ENCODE results near the gene NEK2.
A peak's percentile ranks its signal among the peaks of the same experiment; 100 is the strongest.

The NEK2 gene

DNA sequence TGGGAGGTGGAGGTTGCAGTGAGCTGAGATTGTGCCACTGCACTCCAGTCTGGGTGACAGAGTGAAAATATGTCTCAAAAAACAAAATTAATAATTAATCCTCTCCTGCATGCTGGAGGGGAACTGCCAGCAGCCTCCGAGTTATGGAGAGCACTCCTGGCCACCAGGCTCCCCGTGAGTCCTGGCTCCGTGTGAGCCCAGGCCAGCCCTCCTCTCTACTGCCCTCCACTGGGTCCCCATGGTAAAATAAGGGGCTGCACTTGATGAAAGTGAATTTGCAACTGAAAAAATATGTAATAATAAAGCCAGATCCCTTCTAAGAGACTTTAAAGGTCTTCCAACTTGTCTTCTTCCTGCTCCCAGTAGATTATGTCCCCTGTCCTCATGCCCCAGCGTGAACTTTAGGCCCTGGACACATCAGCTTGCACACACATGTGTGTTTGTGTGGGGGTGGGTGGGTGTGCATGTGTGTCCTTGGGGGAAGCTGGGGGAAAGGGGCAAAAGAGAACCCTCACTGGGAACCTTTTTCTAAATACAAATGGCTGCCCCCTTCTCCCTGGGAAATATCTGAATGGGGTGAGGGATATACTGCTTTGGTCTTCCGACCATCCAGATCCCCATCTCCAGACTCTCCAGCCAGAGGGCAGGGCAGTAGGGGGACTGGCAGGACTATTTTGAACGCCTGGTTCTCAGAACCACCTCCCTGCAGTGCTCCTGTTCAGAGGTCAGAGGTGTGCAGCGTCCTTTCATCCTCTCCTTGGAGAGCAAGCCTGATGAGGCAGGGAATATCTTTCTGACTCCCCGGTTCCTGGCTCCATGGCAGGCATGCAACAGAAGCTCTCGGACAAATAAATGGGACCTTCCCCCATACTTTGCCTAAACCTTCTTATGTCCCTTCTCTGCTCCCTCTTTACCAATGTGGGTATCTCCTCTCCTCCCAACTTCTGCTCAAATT lies 26.2 kb downstream of the NEK2 start:
- peak; percentile 96 for ATAC-seq
- TF ChIP-seq ZNF8 (CRISPR knock-in tag; IDR thresholded peaks at IDR 0.05) (no peak), OSR1 (CRISPR knock-in tag; IDR thresholded peaks at IDR 0.05) (no peak), PPARA (CRISPR knock-in tag; IDR thresholded peaks at IDR 0.05; ENCODE audit: borderline replicate concordance) (no peak), ZC3H10 (CRISPR knock-in tag; IDR thresholded peaks at IDR 0.05) (no peak), RARB (CRISPR knock-in tag; IDR thresholded peaks at IDR 0.05) (no peak), ARNTL (CRISPR knock-in tag; IDR thresholded peaks at IDR 0.05; ENCODE audit: borderline replicate concordance, low read depth) (no peak), ZNF565 (CRISPR knock-in tag; conservative IDR thresholded peaks at IDR 0.05; ENCODE audit: low read depth) (no peak), TOX (CRISPR knock-in tag; IDR thresholded peaks at IDR 0.05; ENCODE audit: borderline replicate concordance) (no peak)
- TF ChIP-seq, protein P1, sequence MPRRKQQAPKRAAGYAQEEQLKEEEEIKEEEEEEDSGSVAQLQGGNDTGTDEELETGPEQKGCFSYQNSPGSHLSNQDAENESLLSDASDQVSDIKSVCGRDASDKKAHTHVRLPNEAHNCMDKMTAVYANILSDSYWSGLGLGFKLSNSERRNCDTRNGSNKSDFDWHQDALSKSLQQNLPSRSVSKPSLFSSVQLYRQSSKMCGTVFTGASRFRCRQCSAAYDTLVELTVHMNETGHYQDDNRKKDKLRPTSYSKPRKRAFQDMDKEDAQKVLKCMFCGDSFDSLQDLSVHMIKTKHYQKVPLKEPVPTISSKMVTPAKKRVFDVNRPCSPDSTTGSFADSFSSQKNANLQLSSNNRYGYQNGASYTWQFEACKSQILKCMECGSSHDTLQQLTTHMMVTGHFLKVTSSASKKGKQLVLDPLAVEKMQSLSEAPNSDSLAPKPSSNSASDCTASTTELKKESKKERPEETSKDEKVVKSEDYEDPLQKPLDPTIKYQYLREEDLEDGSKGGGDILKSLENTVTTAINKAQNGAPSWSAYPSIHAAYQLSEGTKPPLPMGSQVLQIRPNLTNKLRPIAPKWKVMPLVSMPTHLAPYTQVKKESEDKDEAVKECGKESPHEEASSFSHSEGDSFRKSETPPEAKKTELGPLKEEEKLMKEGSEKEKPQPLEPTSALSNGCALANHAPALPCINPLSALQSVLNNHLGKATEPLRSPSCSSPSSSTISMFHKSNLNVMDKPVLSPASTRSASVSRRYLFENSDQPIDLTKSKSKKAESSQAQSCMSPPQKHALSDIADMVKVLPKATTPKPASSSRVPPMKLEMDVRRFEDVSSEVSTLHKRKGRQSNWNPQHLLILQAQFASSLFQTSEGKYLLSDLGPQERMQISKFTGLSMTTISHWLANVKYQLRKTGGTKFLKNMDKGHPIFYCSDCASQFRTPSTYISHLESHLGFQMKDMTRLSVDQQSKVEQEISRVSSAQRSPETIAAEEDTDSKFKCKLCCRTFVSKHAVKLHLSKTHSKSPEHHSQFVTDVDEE (CRISPR knock-in tag; IDR thresholded peaks at IDR 0.05): no peak
- TF ChIP-seq, protein P2, sequence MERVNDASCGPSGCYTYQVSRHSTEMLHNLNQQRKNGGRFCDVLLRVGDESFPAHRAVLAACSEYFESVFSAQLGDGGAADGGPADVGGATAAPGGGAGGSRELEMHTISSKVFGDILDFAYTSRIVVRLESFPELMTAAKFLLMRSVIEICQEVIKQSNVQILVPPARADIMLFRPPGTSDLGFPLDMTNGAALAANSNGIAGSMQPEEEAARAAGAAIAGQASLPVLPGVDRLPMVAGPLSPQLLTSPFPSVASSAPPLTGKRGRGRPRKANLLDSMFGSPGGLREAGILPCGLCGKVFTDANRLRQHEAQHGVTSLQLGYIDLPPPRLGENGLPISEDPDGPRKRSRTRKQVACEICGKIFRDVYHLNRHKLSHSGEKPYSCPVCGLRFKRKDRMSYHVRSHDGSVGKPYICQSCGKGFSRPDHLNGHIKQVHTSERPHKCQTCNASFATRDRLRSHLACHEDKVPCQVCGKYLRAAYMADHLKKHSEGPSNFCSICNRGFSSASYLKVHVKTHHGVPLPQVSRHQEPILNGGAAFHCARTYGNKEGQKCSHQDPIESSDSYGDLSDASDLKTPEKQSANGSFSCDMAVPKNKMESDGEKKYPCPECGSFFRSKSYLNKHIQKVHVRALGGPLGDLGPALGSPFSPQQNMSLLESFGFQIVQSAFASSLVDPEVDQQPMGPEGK (CRISPR knock-in tag; IDR thresholded peaks at IDR 0.05; ENCODE audit: borderline replicate concordance): no peak

DNA sequence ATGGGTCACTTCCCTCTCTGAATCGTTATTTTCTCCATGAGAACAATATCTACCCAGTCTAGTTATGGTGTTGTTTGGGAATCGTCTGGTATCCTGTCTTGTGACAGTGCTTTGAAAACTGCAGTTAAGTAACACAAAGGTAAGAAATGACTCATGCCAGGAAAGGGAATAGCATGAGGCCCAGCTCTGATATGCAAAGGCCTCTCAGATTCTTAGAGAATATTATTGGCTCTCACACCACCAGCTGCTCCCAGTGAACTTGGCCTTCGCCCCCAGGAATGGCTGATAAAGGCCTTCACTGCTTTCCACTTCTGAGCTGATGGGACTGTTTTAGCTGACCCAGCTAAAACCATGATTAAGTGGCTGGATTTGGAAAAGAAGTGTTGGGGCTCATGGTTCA lies 27.1 kb downstream of the NEK2 start:
- ATAC-seq: no peak; the same call in 2 of the 3 replicates
- no peak for TF ChIP-seq ISL1 (CRISPR knock-in tag; IDR thresholded peaks at IDR 0.05)
- no peak for TF ChIP-seq TCF4 (CRISPR knock-in tag; IDR thresholded peaks at IDR 0.05; ENCODE audit: borderline replicate concordance)
- no peak for TF ChIP-seq SNAI2 (CRISPR knock-in tag; IDR thresholded peaks at IDR 0.05)
- TF ChIP-seq, protein P3, sequence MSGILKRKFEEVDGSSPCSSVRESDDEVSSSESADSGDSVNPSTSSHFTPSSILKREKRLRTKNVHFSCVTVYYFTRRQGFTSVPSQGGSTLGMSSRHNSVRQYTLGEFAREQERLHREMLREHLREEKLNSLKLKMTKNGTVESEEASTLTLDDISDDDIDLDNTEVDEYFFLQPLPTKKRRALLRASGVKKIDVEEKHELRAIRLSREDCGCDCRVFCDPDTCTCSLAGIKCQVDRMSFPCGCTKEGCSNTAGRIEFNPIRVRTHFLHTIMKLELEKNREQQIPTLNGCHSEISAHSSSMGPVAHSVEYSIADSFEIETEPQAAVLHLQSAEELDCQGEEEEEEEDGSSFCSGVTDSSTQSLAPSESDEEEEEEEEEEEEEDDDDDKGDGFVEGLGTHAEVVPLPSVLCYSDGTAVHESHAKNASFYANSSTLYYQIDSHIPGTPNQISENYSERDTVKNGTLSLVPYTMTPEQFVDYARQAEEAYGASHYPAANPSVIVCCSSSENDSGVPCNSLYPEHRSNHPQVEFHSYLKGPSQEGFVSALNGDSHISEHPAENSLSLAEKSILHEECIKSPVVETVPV (CRISPR knock-in tag; IDR thresholded peaks at IDR 0.05): no peak
- TF ChIP-seq, protein P2 (CRISPR knock-in tag; IDR thresholded peaks at IDR 0.05; ENCODE audit: borderline replicate concordance): no peak
- TF ChIP-seq, protein P4, sequence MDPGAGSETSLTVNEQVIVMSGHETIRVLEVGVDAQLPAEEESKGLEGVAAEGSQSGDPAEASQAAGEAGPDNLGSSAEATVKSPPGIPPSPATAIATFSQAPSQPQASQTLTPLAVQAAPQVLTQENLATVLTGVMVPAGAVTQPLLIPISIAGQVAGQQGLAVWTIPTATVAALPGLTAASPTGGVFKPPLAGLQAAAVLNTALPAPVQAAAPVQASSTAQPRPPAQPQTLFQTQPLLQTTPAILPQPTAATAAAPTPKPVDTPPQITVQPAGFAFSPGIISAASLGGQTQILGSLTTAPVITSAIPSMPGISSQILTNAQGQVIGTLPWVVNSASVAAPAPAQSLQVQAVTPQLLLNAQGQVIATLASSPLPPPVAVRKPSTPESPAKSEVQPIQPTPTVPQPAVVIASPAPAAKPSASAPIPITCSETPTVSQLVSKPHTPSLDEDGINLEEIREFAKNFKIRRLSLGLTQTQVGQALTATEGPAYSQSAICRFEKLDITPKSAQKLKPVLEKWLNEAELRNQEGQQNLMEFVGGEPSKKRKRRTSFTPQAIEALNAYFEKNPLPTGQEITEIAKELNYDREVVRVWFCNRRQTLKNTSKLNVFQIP (CRISPR knock-in tag; IDR thresholded peaks at IDR 0.05; ENCODE audit: borderline replicate concordance, low read depth): no peak
- TF ChIP-seq, protein P5, sequence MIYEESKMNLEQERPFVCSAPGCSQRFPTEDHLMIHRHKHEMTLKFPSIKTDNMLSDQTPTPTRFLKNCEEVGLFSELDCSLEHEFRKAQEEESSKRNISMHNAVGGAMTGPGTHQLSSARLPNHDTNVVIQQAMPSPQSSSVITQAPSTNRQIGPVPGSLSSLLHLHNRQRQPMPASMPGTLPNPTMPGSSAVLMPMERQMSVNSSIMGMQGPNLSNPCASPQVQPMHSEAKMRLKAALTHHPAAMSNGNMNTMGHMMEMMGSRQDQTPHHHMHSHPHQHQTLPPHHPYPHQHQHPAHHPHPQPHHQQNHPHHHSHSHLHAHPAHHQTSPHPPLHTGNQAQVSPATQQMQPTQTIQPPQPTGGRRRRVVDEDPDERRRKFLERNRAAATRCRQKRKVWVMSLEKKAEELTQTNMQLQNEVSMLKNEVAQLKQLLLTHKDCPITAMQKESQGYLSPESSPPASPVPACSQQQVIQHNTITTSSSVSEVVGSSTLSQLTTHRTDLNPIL (CRISPR knock-in tag; IDR thresholded peaks at IDR 0.05; ENCODE audit: low read depth): no peak
- TF ChIP-seq CSDC2 (CRISPR knock-in tag; IDR thresholded peaks at IDR 0.05): no peak
- TF ChIP-seq TOX (CRISPR knock-in tag; IDR thresholded peaks at IDR 0.05; ENCODE audit: borderline replicate concordance): no peak
- no peak for TF ChIP-seq ESRRG (CRISPR knock-in tag; IDR thresholded peaks at IDR 0.05)
- no peak for TF ChIP-seq OSR1 (CRISPR knock-in tag; IDR thresholded peaks at IDR 0.05)
- no peak for TF ChIP-seq PPARA (CRISPR knock-in tag; IDR thresholded peaks at IDR 0.05; ENCODE audit: borderline replicate concordance)
- no peak for TF ChIP-seq ZNF8 (CRISPR knock-in tag; IDR thresholded peaks at IDR 0.05)
- no peak for TF ChIP-seq ARNTL (CRISPR knock-in tag; IDR thresholded peaks at IDR 0.05; ENCODE audit: borderline replicate concordance, low read depth)
- no peak for TF ChIP-seq RARB (CRISPR knock-in tag; IDR thresholded peaks at IDR 0.05)
- TF ChIP-seq ZNF565 (CRISPR knock-in tag; conservative IDR thresholded peaks at IDR 0.05; ENCODE audit: low read depth): no peak
- no peak for TF ChIP-seq ZFP30 (CRISPR knock-in tag; IDR thresholded peaks at IDR 0.05)
- TF ChIP-seq ZC3H10 (CRISPR knock-in tag; IDR thresholded peaks at IDR 0.05): no peak
- TF ChIP-seq GLIS3 (CRISPR knock-in tag; IDR thresholded peaks at IDR 0.05): no peak

Data from SK-N-SH treated with all-trans-retinoic acid at 6 μM for 48 hours (cell line).